Fibroblast of the aortic adventitia (primary cell): ENCODE data around the gene WDR64. TPM values are rescaled to one million over a fixed set of nuclear protein-coding genes. Genes with fewer than 3 reads are reported as not detected.

Experiments
- DNase-seq: peaks from one replicate; pipeline ENCODE4 v3.0.0-alpha.2; 2010; ENCODE audit warnings: low read depth
- H3K4me3 ChIP-seq: 2 replicates; pipeline ENCODE4 v1.5.1; 2011; ENCODE audit warnings: low read depth, mild to moderate bottlenecking, control low read depth, low read length, moderate library complexity
- total RNA-seq: library from RNA; depleted of rRNA; stranded (reverse); fragments of >200 nt; gene quantifications from 2 replicates; pipeline ENCODE4 v1.2.3, GENCODE V29; 2012; ENCODE audit warnings: low replicate concordance
- TF ChIP-seq, protein P1 (sequence below): IDR thresholded peaks from 2 replicates; pipeline ENCODE4 v1.5.1; 2011; ENCODE audit warnings: mild to moderate bottlenecking, low read length, control low read depth, inconsistent platforms; ENCODE audit not compliant: insufficient read depth

Gene WDR64
- total RNA-seq, 1 donor, result not detected

GRCh38 chr1:241778117-241778516, 126.0 kb downstream of the WDR64 start:
- no peak for DNase-seq
- TF ChIP-seq, protein P1, sequence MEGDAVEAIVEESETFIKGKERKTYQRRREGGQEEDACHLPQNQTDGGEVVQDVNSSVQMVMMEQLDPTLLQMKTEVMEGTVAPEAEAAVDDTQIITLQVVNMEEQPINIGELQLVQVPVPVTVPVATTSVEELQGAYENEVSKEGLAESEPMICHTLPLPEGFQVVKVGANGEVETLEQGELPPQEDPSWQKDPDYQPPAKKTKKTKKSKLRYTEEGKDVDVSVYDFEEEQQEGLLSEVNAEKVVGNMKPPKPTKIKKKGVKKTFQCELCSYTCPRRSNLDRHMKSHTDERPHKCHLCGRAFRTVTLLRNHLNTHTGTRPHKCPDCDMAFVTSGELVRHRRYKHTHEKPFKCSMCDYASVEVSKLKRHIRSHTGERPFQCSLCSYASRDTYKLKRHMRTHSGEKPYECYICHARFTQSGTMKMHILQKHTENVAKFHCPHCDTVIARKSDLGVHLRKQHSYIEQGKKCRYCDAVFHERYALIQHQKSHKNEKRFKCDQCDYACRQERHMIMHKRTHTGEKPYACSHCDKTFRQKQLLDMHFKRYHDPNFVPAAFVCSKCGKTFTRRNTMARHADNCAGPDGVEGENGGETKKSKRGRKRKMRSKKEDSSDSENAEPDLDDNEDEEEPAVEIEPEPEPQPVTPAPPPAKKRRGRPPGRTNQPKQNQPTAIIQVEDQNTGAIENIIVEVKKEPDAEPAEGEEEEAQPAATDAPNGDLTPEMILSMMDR, result no peak
- H3K4me3 ChIP-seq, result no peak overlapping the region

DNA sequence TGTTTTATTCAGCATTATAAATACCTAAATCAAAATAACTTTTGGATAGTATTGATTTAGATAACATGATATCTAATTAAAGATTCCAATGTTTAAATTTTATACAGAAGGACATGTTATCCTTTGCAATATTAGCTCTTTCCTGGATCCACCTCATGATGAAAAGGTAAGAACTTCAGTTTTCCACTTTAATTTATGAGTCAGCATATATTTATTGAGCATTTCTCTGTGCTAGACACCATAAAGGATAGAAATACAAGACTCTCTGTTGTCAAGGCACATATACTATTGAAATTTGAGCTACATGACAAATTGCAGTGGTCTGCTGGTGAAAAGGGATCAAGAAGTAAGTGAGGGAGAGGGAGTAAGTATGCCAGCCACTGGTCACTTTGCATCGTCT, 127.8 kb downstream of the WDR64 start:
- TF ChIP-seq, protein P1, result no peak
- no peak overlapping the region for H3K4me3 ChIP-seq
- no peak for DNase-seq

DNA sequence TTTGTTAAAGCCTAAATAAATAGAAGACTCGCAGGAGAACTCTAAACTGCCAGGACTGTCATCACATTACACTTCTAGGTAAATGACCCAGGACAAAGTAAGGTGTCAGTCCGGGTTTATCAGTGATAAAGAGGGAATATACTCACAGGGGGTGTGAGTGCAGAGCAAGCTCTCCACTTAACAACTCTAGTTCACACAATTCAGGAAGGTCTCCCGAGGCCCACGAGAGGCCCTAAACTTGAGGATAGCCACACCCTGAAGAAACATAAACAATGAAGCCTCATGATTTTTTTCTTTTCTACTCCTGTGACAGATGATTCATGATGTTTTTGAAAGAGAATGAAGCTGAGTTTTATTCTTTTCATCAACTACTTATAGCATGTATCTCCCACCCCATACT, 130.3 kb downstream of the WDR64 start:
- no peak overlapping the region for H3K4me3 ChIP-seq
- DNase-seq, result no peak
- TF ChIP-seq, protein P1, result no peak

GRCh38 chr1:241787691-241788090, 135.6 kb downstream of the WDR64 start:
- DNase-seq, result no peak
- H3K4me3 ChIP-seq, result no peak overlapping the region
- TF ChIP-seq, protein P1, result no peak

- no peak overlapping the region for H3K4me3 ChIP-seq
- TF ChIP-seq, protein P1, result no peak
- no peak for DNase-seq
Measured at GRCh38 chr1:241789061-241789460, 137.0 kb downstream of the WDR64 start.

- H3K4me3 ChIP-seq, result no peak overlapping the region
- DNase-seq, result peak; percentile 8
- TF ChIP-seq, protein P1, result no peak
Measured at GRCh38 chr1:241799416-241799815, 147.3 kb downstream of the WDR64 start.

DNA sequence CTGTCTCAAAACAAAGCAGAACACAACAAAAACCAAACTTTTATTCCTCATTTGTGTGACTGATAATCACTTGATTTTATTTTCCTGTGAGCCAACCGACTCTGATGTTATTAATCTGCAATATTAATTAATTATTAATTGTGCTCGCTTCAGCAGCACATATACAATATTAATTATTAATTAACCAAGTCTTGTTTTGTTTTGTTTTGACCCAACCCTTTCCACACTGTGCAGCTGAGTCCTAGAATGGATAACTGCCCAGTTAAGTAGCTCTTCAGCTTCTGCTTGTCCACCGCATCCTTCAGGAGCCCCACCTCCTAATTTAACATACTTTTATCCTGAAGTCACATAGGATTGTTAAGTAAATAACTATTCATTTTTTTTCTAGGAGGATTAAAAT, 148.6 kb downstream of the WDR64 start:
- no peak overlapping the region for H3K4me3 ChIP-seq
- DNase-seq, result no peak
- TF ChIP-seq, protein P1, result no peak
